ENCODE measurements around the gene ABR. TPM values are rescaled to one million over a fixed set of nuclear protein-coding genes. Genes with fewer than 3 reads are reported as not detected.

The ABR gene
- total RNA-seq, 2 donors from 2014 or later = 101 to 130 TPM

- no peaks in the 10 kb centered on the region for H3K9me3 ChIP-seq (ENCODE audit: control insufficient read depth, low read length, poor library complexity, severe bottlenecking)
- Mint-ChIP-seq H3K36me3 (ENCODE audit: low read depth) (no peaks in the 10 kb centered on the region), H3K4me3 (no peak overlapping the region), H3K27me3 (no peaks in the 10 kb centered on the region), H3K4me1 (peaks cover 6% of the 10 kb centered on the region), H3K27ac (no peak overlapping the region)
- ATAC-seq (no peak), DNase-seq (no peak)
These were observed 142.4 kb downstream of the ABR start for GRCh38 chr17:1037238-1037879.

DNA sequence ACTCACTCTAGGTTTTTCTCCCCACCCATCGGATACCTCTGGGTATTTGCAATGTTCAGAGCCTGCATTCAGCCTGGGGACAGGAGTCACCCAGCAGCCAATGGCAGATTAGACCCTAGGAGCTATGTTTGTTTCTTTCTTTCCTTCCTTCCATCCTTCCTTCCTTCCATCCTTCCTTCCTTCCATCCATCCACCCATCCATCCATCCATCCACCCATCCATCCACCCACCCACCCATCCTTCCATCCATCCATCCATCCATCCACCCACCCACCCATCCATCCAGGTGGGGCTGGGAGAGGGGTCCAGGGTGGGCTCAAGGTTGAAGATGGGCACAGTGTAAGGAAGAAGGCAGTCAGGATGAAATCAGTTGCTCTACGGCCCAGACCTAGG lies 142.9 kb downstream of the ABR start:
- no peak overlapping the region for H3K27ac Mint-ChIP-seq
- no peaks in the 10 kb centered on the region for H3K9me3 ChIP-seq (ENCODE audit: control insufficient read depth, low read length, poor library complexity, severe bottlenecking)
- peaks cover 4% of the 10 kb centered on the region for H3K4me1 Mint-ChIP-seq
- DNase-seq (no peak), ATAC-seq (no peak)
- H3K27me3 Mint-ChIP-seq = no peaks in the 10 kb centered on the region
- no peaks in the 10 kb centered on the region for H3K36me3 Mint-ChIP-seq (ENCODE audit: low read depth)
- no peak overlapping the region for H3K4me3 Mint-ChIP-seq

DNA sequence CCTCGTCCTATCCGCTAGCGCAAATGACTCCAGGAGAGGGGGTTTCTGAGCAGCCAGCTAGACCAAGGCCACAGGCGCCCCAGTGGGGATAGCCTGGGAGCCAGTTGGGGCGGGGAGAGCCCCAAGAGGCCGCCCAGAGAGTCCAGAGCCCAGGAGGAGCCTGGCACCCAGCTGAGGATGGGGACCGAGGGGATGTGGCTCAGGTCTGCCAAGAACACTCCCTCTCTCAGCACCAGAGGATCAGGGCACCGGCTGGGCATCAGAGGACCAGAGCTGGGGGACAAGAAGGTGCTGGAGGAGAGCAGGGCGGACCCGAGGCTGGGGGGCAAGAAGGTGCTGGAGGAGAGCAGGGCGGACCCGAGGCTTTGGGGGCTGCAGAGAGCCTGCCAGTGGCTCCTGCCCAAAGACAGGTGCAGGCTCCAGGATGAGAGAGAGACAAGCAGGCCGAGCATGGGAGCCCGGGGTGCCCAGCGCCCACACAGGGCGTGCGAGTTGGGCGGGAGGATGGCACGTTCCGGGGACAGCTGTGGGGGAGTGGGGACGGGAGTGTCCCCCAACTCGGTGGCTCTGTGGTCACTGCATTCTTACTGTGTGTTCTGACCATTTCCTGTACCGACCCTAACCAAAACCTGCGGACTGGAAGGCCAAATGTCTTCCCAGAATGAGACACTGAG lies 143.5 kb downstream of the ABR start:
- Mint-ChIP-seq H3K27ac (no peak overlapping the region), H3K27me3 (no peaks in the 10 kb centered on the region), H3K4me1 (peaks cover 2% of the 10 kb centered on the region), H3K4me3 (no peak overlapping the region), H3K36me3 (ENCODE audit: low read depth) (no peaks in the 10 kb centered on the region)
- DNase-seq (no peak), ATAC-seq (no peak)
- H3K9me3 ChIP-seq (ENCODE audit: control insufficient read depth, low read length, poor library complexity, severe bottlenecking) = no peaks in the 10 kb centered on the region

GRCh38 chr17:1035546-1036170 lies 144.1 kb downstream of the ABR start:
- no peak overlapping the region for H3K27ac Mint-ChIP-seq
- DNase-seq = no peak
- H3K4me3 Mint-ChIP-seq = no peak overlapping the region
- H3K4me1 Mint-ChIP-seq = peaks cover 2% of the 10 kb centered on the region
- no peaks in the 10 kb centered on the region for H3K36me3 Mint-ChIP-seq (ENCODE audit: low read depth)
- no peaks in the 10 kb centered on the region for H3K27me3 Mint-ChIP-seq
- H3K9me3 ChIP-seq (ENCODE audit: control insufficient read depth, low read length, poor library complexity, severe bottlenecking) = no peaks in the 10 kb centered on the region
- ATAC-seq = no peak

DNA sequence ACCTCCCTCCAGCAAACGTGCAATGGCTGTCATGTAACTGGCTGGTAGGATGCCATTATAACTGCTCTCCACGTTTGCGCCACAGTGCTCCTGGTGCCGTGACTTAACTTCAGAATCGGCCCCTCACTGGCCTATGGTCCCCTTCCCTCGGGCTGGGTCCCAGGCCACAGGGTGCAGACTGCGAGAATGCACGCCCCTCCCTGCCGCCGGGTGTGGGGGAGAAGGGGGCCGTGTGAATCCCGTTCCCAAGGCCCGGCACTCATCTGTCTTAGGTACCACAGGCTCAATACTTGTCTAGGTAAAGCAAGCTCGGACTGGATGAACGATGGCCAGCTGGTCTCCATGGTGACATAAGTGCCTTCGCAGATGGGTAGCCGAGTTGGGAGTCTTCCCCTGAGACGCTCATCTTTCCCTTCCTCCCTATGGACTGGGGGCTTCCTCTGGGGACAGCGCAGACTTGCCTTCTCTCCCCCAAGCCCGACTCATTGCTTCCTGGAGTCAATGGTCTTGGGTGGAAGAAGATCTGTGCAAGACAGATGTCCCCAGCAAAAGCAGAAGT lies 145.1 kb downstream of the ABR start:
- no peak overlapping the region for H3K27ac Mint-ChIP-seq

DNA sequence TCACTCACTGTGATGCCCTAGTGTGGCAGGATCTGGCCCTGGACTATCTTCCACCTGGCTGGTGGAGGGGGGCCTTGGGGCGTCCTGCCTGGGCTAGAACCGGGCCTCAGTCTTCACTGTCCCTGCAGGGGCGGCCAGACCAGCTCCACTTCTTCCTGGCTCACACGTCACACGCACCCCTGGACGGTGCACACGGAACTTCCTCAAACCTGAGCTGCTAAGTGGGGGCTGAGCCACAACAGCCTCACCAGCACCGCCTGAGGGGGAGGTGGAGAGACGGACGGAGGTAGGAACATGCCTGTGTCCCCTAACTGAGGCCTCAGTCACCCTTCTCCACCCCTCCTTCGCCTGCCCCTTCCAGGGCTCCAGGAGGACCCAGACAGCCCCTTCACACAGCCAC lies 146.3 kb downstream of the ABR start:
- no peaks in the 10 kb centered on the region for H3K4me1 Mint-ChIP-seq
- H3K4me3 Mint-ChIP-seq = no peak overlapping the region
- no peaks in the 10 kb centered on the region for H3K36me3 Mint-ChIP-seq (ENCODE audit: low read depth)
- no peaks in the 10 kb centered on the region for H3K9me3 ChIP-seq (ENCODE audit: control insufficient read depth, low read length, poor library complexity, severe bottlenecking)
- no peaks in the 10 kb centered on the region for H3K27me3 Mint-ChIP-seq
- no peak overlapping the region for H3K27ac Mint-ChIP-seq
- ATAC-seq (no peak), DNase-seq (no peak)

More for the DNA sequence above, 145.1 kb downstream of the ABR start:
- H3K9me3 ChIP-seq (ENCODE audit: control insufficient read depth, low read length, poor library complexity, severe bottlenecking) = no peaks in the 10 kb centered on the region
- DNase-seq (no peak), ATAC-seq (no peak)
- no peaks in the 10 kb centered on the region for H3K27me3 Mint-ChIP-seq
- no peak overlapping the region for H3K4me3 Mint-ChIP-seq
- H3K4me1 Mint-ChIP-seq = peaks cover 2% of the 10 kb centered on the region
- no peaks in the 10 kb centered on the region for H3K36me3 Mint-ChIP-seq (ENCODE audit: low read depth)

- Mint-ChIP-seq H3K27me3 (no peaks in the 10 kb centered on the region), H3K4me1 (no peaks in the 10 kb centered on the region), H3K27ac (no peak overlapping the region), H3K4me3 (no peak overlapping the region), H3K36me3 (ENCODE audit: low read depth) (no peaks in the 10 kb centered on the region)
- no peaks in the 10 kb centered on the region for H3K9me3 ChIP-seq (ENCODE audit: control insufficient read depth, low read length, poor library complexity, severe bottlenecking)
- DNase-seq (no peak), ATAC-seq (no peak)
These were observed 147.4 kb downstream of the ABR start for GRCh38 chr17:1032391-1032790.

DNA sequence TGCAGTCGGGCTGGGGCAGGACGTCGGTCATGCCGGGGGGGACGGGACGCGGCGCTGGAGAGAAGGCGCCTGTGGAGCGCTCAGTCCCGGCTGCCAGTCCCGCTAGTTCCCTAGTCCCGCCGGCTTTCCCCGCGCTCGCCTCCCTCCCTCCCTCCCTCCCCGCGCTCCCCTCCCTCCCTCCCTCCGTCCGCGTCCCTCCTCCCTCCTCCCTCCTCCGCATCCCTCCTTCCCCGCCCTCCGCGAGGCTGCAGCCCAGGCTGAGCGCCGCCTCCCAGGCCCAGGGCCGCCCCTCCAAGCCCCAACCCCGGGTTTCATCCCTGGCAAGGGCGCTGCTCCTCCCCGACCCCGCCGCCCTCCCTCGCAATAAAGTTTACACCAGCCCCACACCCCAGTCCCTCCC lies 148.1 kb downstream of the ABR start:
- H3K4me1 Mint-ChIP-seq = no peaks in the 10 kb centered on the region
- H3K27me3 Mint-ChIP-seq = no peaks in the 10 kb centered on the region
- no peaks in the 10 kb centered on the region for H3K36me3 Mint-ChIP-seq (ENCODE audit: low read depth)
- DNase-seq = no peak
- no peak overlapping the region for H3K27ac Mint-ChIP-seq
- H3K9me3 ChIP-seq (ENCODE audit: control insufficient read depth, low read length, poor library complexity, severe bottlenecking) = no peaks in the 10 kb centered on the region
- ATAC-seq = no peak
- no peak overlapping the region for H3K4me3 Mint-ChIP-seq

- no peak overlapping the region for H3K4me3 Mint-ChIP-seq
- no peaks in the 10 kb centered on the region for H3K27me3 Mint-ChIP-seq
- no peaks in the 10 kb centered on the region for H3K4me1 Mint-ChIP-seq
- H3K36me3 Mint-ChIP-seq (ENCODE audit: low read depth) = no peaks in the 10 kb centered on the region
- no peaks in the 10 kb centered on the region for H3K9me3 ChIP-seq (ENCODE audit: control insufficient read depth, low read length, poor library complexity, severe bottlenecking)
- ATAC-seq (no peak), DNase-seq (no peak)
- no peak overlapping the region for H3K27ac Mint-ChIP-seq
These were observed 148.9 kb downstream of the ABR start for GRCh38 chr17:1030684-1031532.

- no peaks in the 10 kb centered on the region for H3K4me1 Mint-ChIP-seq
- no peak for DNase-seq
- H3K27ac Mint-ChIP-seq = no peak overlapping the region
- H3K9me3 ChIP-seq (ENCODE audit: control insufficient read depth, low read length, poor library complexity, severe bottlenecking) = no peaks in the 10 kb centered on the region
- no peak for ATAC-seq
- no peaks in the 10 kb centered on the region for H3K27me3 Mint-ChIP-seq
- H3K4me3 Mint-ChIP-seq = no peak overlapping the region
- H3K36me3 Mint-ChIP-seq (ENCODE audit: low read depth) = no peaks in the 10 kb centered on the region
These were observed 149.7 kb downstream of the ABR start for GRCh38 chr17:1029922-1030644.

DNA sequence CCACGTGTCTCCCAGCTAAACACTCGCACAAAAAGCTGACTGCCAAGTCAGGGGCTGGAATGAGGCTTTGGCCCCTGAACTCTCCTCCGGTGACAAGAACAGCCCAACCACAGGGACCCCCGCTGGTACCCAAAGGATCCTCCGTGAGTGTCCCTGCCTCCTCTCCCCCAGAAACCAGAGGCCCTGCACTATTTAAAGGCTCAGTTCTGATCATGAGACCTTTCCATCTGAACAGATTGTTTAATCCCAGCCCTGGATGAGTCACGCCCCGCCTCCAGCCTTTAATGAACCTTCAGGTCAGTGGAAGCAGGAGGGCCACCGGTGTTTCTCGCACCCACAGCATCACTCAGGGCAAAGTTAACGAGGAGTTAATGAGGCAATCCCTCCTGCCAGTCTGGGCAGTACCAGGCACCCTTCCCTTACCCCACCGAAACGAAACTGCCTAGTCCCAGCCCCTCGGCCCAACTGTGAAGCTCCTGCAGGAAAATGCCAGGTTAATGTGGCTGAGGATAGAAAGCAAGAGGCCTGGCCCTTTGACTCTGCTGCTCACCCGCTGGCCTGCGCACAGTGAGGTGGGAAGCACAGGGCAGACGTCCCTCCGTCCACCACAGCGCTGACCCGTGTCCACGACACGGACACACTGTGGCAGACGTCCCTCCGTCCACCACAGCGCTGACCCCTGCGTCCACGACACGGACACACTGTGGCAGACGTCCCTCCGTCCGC lies 150.4 kb downstream of the ABR start:
- no peaks in the 10 kb centered on the region for H3K9me3 ChIP-seq (ENCODE audit: control insufficient read depth, low read length, poor library complexity, severe bottlenecking)
- no peaks in the 10 kb centered on the region for H3K36me3 Mint-ChIP-seq (ENCODE audit: low read depth)
- no peak for ATAC-seq
- no peak overlapping the region for H3K27ac Mint-ChIP-seq
- no peak overlapping the region for H3K4me3 Mint-ChIP-seq
- no peaks in the 10 kb centered on the region for H3K4me1 Mint-ChIP-seq
- H3K27me3 Mint-ChIP-seq = no peaks in the 10 kb centered on the region
- no peak for DNase-seq

DNA sequence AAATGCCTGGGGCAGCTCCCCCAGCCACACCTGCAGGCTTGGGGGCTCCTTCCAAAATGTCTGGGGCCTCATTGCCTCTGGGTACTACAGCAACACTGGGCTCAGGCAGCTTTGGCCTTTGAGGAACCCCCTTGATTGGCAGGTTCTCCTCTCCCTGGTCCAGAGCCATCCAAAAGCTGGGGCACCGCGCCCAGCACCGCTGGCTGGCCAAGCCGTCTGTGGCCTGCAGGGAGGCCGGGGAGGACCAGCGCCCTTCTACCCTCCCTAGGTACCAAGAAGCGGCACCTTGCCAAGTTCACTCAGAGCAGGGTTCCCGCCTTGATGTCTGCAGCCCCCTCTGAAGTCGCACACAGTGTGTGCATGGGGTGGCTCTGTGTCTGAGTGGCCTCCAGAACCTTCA lies 152.7 kb downstream of the ABR start:
- Mint-ChIP-seq H3K4me3 (no peak overlapping the region), H3K27ac (peak overlapping the region; percentile 45), H3K27me3 (no peaks in the 10 kb centered on the region), H3K36me3 (ENCODE audit: low read depth) (no peaks in the 10 kb centered on the region), H3K4me1 (peaks cover 2% of the 10 kb centered on the region)
- H3K9me3 ChIP-seq (ENCODE audit: control insufficient read depth, low read length, poor library complexity, severe bottlenecking) = no peaks in the 10 kb centered on the region
- no peak for ATAC-seq
- no peak for DNase-seq
